Peyer's patch (tissue), 4 donors: ENCODE measurements around the gene ZNF396.

ENCODE experiments used
- POLR2A ChIP-seq, 2 donors: fragments of 450-650 bp; IDR thresholded peaks; one replicate each; pipeline ENCODE4 v1.5.1; 2017; ENCODE audit warnings: antibody characterized with exemption in 2 of 2, mild to moderate bottlenecking in 2 of 2, moderate library complexity in 2 of 2
- TF ChIP-seq, protein P1 (sequence below), 6 experiments: fragments of 450-650 bp in 4 of 6; fragments of 200-600 bp in 2 of 6; sonication (generic) in 1 of 6; IDR thresholded peaks; one replicate each; pipeline ENCODE4 v1.5.1; 2017 to 2019; ENCODE audit warnings: antibody characterized with exemption in 6 of 6, mild to moderate bottlenecking in 3 of 6, moderate library complexity in 1 of 6

- TF ChIP-seq, protein P1, sequence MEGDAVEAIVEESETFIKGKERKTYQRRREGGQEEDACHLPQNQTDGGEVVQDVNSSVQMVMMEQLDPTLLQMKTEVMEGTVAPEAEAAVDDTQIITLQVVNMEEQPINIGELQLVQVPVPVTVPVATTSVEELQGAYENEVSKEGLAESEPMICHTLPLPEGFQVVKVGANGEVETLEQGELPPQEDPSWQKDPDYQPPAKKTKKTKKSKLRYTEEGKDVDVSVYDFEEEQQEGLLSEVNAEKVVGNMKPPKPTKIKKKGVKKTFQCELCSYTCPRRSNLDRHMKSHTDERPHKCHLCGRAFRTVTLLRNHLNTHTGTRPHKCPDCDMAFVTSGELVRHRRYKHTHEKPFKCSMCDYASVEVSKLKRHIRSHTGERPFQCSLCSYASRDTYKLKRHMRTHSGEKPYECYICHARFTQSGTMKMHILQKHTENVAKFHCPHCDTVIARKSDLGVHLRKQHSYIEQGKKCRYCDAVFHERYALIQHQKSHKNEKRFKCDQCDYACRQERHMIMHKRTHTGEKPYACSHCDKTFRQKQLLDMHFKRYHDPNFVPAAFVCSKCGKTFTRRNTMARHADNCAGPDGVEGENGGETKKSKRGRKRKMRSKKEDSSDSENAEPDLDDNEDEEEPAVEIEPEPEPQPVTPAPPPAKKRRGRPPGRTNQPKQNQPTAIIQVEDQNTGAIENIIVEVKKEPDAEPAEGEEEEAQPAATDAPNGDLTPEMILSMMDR (IDR thresholded peaks at IDR 0.05) = peak; percentile 45 to 71 (median 64)
- TF ChIP-seq POLR2A (IDR thresholded peaks at IDR 0.05) = no peak
Measured at GRCh38 chr18:35355140-35355618, 22.0 kb downstream of the ZNF396 start.
